ENCODE data around the gene CCDC175. TPM values are rescaled to one million over a fixed set of nuclear protein-coding genes. Genes with fewer than 3 reads are reported as not detected.

The CCDC175 gene
- total and polyA plus RNA-seq, 4 donors: not detected

GRCh38 chr14:59540852-59541251 lies 35.8 kb downstream of the CCDC175 start:
- Histone ChIP-seq H3K27ac (ENCODE audit: low read depth in 1 of 2, low read length in 2 of 2) (no peak overlapping the region), H3K36me3 (ENCODE audit: control insufficient read depth in 4 of 4, insufficient read depth in 3 of 4, low read depth in 1 of 4, low read length in 3 of 4) (no peaks in the 10 kb centered on the region), H3K4me1 (ENCODE audit: control insufficient read depth in 4 of 4, insufficient read depth in 4 of 4, low read length in 3 of 4) (no peaks in the 10 kb centered on the region), H3K9ac (ENCODE audit: low read depth in 1 of 2, low read length in 2 of 2) (no peak overlapping the region), H3K9me3 (ENCODE audit: control insufficient read depth in 4 of 4, low read length in 3 of 4) (no peaks in the 10 kb centered on the region), H3K27me3 (ENCODE audit: control insufficient read depth in 4 of 4, insufficient read depth in 4 of 4, low read length in 3 of 4) (peaks cover 0 to 4% (median 0%) of the 10 kb centered on the region in 4 donors), H3K4me3 (ENCODE audit: low read depth in 1 of 3, low read length in 3 of 3) (no peak overlapping the region)
- TF ChIP-seq FOXA2 (IDR thresholded peaks at IDR 0.05): no peak
- TF ChIP-seq NR2F2 (IDR thresholded peaks at IDR 0.05): no peak
- 36% methylated on average over 1 of the region's 1 CpG for WGBS
- no peak for DNase-seq (ENCODE audit: low spot score)

GRCh38 chr14:59538936-59539335 lies 37.7 kb downstream of the CCDC175 start:
- no peak for TF ChIP-seq EGR1 (IDR thresholded peaks at IDR 0.05; ENCODE audit: low read depth in 2 of 2)
- no peak for TF ChIP-seq RAD21 (IDR thresholded peaks at IDR 0.05)
- no peak for TF ChIP-seq ATF3 (IDR thresholded peaks at IDR 0.05)
- no peak for TF ChIP-seq GABPA (IDR thresholded peaks at IDR 0.05 in 1 of 2, conservative IDR thresholded peaks at IDR 0.05 in 1 of 2)
- TF ChIP-seq FOXA2 (IDR thresholded peaks at IDR 0.05): no peak
- no peak for TF ChIP-seq REST (IDR thresholded peaks at IDR 0.05)
- TF ChIP-seq FOXA1 (IDR thresholded peaks at IDR 0.05): no peak
- TF ChIP-seq RXRA (IDR thresholded peaks at IDR 0.05): no peak
- TF ChIP-seq CTCF (IDR thresholded peaks at IDR 0.05; ENCODE audit: low read depth, low read length, missing input control): no peak
- TF ChIP-seq SP1 (IDR thresholded peaks at IDR 0.05): no peak
- no peak for TF ChIP-seq MAX (IDR thresholded peaks at IDR 0.05)
- TF ChIP-seq NR2F2 (IDR thresholded peaks at IDR 0.05): no peak
- TF ChIP-seq YY1 (IDR thresholded peaks at IDR 0.05): no peak
- TF ChIP-seq ZBTB33 (IDR thresholded peaks at IDR 0.05): no peak
- TF ChIP-seq TAF1 (conservative IDR thresholded peaks at IDR 0.05): no peak
- no peak for TF ChIP-seq JUND (IDR thresholded peaks at IDR 0.05)
- TF ChIP-seq HNF4G (IDR thresholded peaks at IDR 0.05): no peak
- no peak for TF ChIP-seq HNF4A (conservative IDR thresholded peaks at IDR 0.05)
- Histone ChIP-seq H3K27me3 (ENCODE audit: control insufficient read depth in 4 of 4, insufficient read depth in 4 of 4, low read length in 3 of 4) (no peaks in the 10 kb centered on the region), H3K4me1 (ENCODE audit: control insufficient read depth in 4 of 4, insufficient read depth in 4 of 4, low read length in 3 of 4) (no peaks in the 10 kb centered on the region), H3K9me3 (ENCODE audit: control insufficient read depth in 4 of 4, low read length in 3 of 4) (no peaks in the 10 kb centered on the region), H3K36me3 (ENCODE audit: control insufficient read depth in 4 of 4, insufficient read depth in 3 of 4, low read depth in 1 of 4, low read length in 3 of 4) (no peaks in the 10 kb centered on the region), H3K9ac (ENCODE audit: low read depth in 1 of 2, low read length in 2 of 2) (no peak overlapping the region), H3K4me3 (ENCODE audit: low read depth in 1 of 3, low read length in 3 of 3) (no peak overlapping the region), H3K27ac (ENCODE audit: low read depth in 1 of 2, low read length in 2 of 2) (no peak overlapping the region)
- WGBS: 88% methylated on average over 4 of the region's 4 CpGs
- DNase-seq (ENCODE audit: low spot score): no peak
